ENCODE measurements around the gene THSD7A. TPM values are rescaled to one million over a fixed set of nuclear protein-coding genes. Genes with fewer than 3 reads are reported as not detected.

The THSD7A gene
- polyA plus RNA-seq, 1 donor (not counting 4 experiments of a cell fraction or from before 2014, with no cell fraction given): not detected

DNA sequence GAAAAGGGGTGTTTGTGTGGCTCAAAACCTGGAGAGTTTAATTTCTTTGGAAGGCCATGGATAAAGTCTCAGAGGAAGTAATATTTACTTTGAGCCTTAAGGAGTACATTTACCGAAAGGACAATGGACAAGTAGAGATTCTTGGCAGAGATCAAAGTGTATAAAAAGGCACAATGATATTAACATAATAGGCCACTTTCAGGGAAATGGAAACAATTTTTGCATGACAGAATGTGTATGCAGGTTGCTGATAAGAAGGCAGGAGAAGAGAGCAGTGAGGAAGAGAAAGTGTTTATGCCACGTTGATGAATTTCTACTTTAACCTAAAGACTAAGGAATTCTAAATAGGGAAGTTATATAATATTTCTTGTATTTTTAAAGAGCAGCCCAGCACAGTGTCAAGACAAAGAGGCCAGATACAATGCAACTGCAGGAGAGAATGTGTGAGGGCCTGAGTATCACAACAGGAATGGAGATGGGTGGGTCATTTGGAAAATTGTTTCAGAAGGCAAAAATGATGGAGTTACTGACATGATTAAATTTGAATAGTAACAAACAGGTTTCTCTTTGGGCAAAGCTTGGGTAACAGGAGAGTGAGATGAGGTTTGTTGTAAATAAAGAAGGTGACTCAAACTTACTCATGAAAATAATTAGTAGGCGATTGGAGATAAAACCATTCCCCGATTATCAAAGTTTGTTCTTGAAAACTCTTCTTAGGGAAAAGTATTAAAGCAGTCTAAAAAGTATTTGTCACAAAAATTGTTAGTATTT lies 84.1 kb downstream of the THSD7A start:
- Histone ChIP-seq H3K36me3 (ENCODE audit: control insufficient read depth in 2 of 2, extremely low read depth in 1 of 2, insufficient read depth in 2 of 2, low read length in 2 of 2) (no peaks in the 10 kb centered on the region), H2AFZ (ENCODE audit: control insufficient read depth, low read length) (no peak overlapping the region), H3K4me1 (ENCODE audit: control insufficient read depth, extremely low read depth, insufficient read depth, low read length) (no peaks in the 10 kb centered on the region), H3K9me1 (ENCODE audit: control insufficient read depth, extremely low read depth, insufficient read depth, low read length) (no peaks in the 10 kb centered on the region), H3K9ac (ENCODE audit: control insufficient read depth, extremely low read depth, insufficient read depth, low read length) (no peak overlapping the region), H3K4me3 (ENCODE audit: control insufficient read depth in 2 of 3, extremely low read depth in 1 of 3, insufficient read depth in 2 of 3, low read depth in 1 of 3, low read length in 3 of 3) (no peak overlapping the region), H3K27me3 (ENCODE audit: control insufficient read depth, extremely low read depth, insufficient read depth, low read length) (no peaks in the 10 kb centered on the region), H3K4me2 (ENCODE audit: control insufficient read depth, extremely low read depth, insufficient read depth, low read depth, low read length) (no peak overlapping the region), H3K27ac (ENCODE audit: control insufficient read depth, insufficient read depth, low read length) (no peak overlapping the region), H3K79me2 (ENCODE audit: control insufficient read depth, insufficient read depth, low read length) (no peaks in the 10 kb centered on the region), H4K20me1 (ENCODE audit: control insufficient read depth, extremely low read depth, insufficient read depth, low read length) (no peaks in the 10 kb centered on the region), H3K9me3 (ENCODE audit: control insufficient read depth, low read depth, low read length) (no peaks in the 10 kb centered on the region)
- no peak for TF ChIP-seq EZH2 (IDR thresholded peaks at IDR 0.05; ENCODE audit: low read length)
- TF ChIP-seq, protein P1, sequence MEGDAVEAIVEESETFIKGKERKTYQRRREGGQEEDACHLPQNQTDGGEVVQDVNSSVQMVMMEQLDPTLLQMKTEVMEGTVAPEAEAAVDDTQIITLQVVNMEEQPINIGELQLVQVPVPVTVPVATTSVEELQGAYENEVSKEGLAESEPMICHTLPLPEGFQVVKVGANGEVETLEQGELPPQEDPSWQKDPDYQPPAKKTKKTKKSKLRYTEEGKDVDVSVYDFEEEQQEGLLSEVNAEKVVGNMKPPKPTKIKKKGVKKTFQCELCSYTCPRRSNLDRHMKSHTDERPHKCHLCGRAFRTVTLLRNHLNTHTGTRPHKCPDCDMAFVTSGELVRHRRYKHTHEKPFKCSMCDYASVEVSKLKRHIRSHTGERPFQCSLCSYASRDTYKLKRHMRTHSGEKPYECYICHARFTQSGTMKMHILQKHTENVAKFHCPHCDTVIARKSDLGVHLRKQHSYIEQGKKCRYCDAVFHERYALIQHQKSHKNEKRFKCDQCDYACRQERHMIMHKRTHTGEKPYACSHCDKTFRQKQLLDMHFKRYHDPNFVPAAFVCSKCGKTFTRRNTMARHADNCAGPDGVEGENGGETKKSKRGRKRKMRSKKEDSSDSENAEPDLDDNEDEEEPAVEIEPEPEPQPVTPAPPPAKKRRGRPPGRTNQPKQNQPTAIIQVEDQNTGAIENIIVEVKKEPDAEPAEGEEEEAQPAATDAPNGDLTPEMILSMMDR (optimal IDR thresholded peaks at IDR 0.05 in 1 of 3, IDR thresholded peaks at IDR 0.05 in 1 of 3, conservative IDR thresholded peaks at IDR 0.05 in 1 of 3; ENCODE audit: extremely low read depth in 1 of 3, insufficient read depth in 2 of 3, low read length in 3 of 3): no peak
- dilution Hi-C loops (cut with MboI; ENCODE audit: extremely low pct_ligation_motif_present, low sequenced_read_pairs): no loop called here
- FAIRE-seq: no peak
- DNase-seq (ENCODE audit: low read depth, low spot score): no peak

DNA sequence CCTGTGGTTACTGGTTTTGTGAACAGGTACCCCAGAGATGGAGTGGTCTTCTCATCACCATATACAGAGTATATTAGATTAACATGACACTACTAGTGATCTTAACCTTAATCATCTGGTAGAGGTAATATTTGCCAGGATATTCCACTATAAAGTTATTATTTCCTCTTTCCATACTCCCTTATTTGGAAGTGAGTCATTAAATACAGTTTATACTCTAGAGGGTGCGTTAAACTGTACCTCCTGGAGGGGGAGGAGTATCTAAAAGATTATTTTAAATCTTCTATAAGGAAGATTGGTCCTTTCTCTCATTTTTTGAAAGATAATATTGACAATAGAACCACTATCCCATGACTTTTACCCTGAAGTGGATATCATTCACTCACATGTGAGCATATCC lies 85.4 kb downstream of the THSD7A start:
- no peak overlapping the region for H3K27ac ChIP-seq (ENCODE audit: control insufficient read depth, insufficient read depth, low read length)
- dilution Hi-C loops (cut with MboI; ENCODE audit: extremely low pct_ligation_motif_present, low sequenced_read_pairs): no loop called here
- no peaks in the 10 kb centered on the region for H4K20me1 ChIP-seq (ENCODE audit: control insufficient read depth, extremely low read depth, insufficient read depth, low read length)
- H3K9ac ChIP-seq (ENCODE audit: control insufficient read depth, extremely low read depth, insufficient read depth, low read length): no peak overlapping the region
- no peaks in the 10 kb centered on the region for H3K9me3 ChIP-seq (ENCODE audit: control insufficient read depth, low read depth, low read length)
- no peaks in the 10 kb centered on the region for H3K4me1 ChIP-seq (ENCODE audit: control insufficient read depth, extremely low read depth, insufficient read depth, low read length)
- no peaks in the 10 kb centered on the region for H3K79me2 ChIP-seq (ENCODE audit: control insufficient read depth, insufficient read depth, low read length)
- TF ChIP-seq, protein P1 (optimal IDR thresholded peaks at IDR 0.05 in 1 of 3, IDR thresholded peaks at IDR 0.05 in 1 of 3, conservative IDR thresholded peaks at IDR 0.05 in 1 of 3; ENCODE audit: extremely low read depth in 1 of 3, insufficient read depth in 2 of 3, low read length in 3 of 3): no peak
- no peak for TF ChIP-seq EZH2 (IDR thresholded peaks at IDR 0.05; ENCODE audit: low read length)
- H3K27me3 ChIP-seq (ENCODE audit: control insufficient read depth, extremely low read depth, insufficient read depth, low read length): no peaks in the 10 kb centered on the region
- no peaks in the 10 kb centered on the region for H3K9me1 ChIP-seq (ENCODE audit: control insufficient read depth, extremely low read depth, insufficient read depth, low read length)
- no peak overlapping the region for H3K4me2 ChIP-seq (ENCODE audit: control insufficient read depth, extremely low read depth, insufficient read depth, low read depth, low read length)
- DNase-seq (ENCODE audit: low read depth, low spot score): no peak
- H3K36me3 ChIP-seq (ENCODE audit: control insufficient read depth in 2 of 2, extremely low read depth in 1 of 2, insufficient read depth in 2 of 2, low read length in 2 of 2): no peaks in the 10 kb centered on the region
- no peak overlapping the region for H2AFZ ChIP-seq (ENCODE audit: control insufficient read depth, low read length)
- FAIRE-seq: no peak
- no peak overlapping the region for H3K4me3 ChIP-seq (ENCODE audit: control insufficient read depth in 2 of 3, extremely low read depth in 1 of 3, insufficient read depth in 2 of 3, low read depth in 1 of 3, low read length in 3 of 3)

Measured in keratinocyte (primary cell).